ENCODE results near the gene RNU6-9.

RNU6-9 gene

DNA sequence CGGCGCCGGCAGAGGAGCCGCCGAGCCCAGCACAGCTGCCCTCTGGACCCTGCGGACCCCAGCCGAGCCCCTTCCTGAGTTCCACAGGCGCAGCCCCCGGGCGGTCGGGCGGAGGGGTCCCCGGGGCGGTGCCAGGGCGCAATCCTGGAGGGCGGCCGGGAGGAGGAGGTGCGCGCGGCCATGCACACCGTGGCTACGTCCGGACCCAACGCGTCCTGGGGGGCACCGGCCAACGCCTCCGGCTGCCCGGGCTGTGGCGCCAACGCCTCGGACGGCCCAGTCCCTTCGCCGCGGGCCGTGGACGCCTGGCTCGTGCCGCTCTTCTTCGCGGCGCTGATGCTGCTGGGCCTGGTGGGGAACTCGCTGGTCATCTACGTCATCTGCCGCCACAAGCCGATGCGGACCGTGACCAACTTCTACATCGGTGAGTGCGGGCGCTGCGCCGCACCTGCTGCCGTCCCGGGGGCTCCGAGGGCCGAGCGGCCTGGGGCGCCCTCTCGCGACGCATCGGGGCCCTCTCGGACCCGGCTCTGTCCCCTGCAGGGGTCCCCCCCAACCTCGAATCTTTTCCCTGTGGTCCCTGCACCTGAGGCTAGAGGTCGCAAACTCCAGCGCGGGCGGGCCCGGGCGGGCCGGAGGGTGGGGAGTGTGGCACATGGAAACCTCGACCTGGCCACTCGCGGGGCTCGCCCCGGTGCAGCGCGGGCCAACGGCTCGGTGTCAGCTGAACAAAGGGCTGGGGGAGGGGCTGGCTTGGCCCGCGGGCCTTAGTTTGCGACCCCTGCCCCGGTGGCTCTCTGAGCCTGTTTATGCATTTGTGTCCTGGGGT, 24.3 kb downstream of the RNU6-9 start, which contains the start of gene KISS1R:
Gene KISS1R, plus strand, starts transcription at position 11 of the 829 bp plus-strand sequence. Its CDS starts 170 bp downstream, at position 181.
- DNase-seq (ENCODE audit: low read depth in 2 of 3, low spot score in 2 of 3): no peak

DNA sequence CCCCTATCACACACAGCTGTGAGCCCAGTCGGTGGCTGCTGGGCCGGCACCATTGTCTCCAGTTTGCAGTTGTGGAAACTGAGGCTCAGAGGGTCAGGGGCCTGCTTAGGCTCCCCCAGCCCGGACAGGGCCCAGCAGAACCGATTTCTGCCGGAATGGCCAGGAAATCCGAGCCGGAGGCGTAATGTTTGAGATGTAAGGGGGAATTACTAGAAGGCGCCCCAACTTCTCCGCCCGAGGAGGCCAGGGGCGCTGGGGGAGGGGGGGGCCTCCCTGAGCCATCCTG, 24.8 kb downstream of the RNU6-9 start:
- DNase-seq (ENCODE audit: low read depth in 2 of 3, low spot score in 2 of 3): no peak

DNA sequence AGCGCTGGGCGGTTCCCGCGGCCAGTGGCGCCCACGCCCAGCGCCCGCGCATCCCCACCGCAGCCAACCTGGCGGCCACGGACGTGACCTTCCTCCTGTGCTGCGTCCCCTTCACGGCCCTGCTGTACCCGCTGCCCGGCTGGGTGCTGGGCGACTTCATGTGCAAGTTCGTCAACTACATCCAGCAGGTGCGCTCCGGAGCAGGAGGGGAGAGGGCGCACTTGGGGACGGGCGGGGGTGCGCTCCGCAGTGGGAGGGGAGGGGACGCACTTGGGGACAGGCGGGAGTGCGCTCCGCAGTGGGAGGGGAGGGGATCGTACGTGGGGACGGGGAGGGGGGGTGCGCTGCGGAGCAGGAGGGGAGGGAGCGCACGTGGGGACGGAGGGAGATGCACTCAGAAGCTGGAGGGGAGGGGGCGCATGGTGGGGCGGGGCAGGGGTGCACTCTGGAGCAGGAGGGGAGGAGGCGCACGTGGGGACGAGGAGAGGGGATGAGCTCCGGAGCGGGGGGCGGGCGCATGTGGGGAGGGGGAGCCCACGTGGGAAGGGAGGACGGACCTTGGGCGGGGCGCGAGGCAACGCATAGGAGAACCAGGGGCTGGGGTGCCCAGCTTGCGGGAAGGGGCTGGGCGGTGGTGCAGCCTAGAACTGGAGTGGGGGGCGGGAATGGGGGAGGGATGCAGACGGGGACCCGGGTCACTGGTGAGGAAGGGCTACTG, 25.4 kb downstream of the RNU6-9 start:
- DNase-seq (ENCODE audit: low read depth in 2 of 3, low spot score in 2 of 3): no peak

DNA sequence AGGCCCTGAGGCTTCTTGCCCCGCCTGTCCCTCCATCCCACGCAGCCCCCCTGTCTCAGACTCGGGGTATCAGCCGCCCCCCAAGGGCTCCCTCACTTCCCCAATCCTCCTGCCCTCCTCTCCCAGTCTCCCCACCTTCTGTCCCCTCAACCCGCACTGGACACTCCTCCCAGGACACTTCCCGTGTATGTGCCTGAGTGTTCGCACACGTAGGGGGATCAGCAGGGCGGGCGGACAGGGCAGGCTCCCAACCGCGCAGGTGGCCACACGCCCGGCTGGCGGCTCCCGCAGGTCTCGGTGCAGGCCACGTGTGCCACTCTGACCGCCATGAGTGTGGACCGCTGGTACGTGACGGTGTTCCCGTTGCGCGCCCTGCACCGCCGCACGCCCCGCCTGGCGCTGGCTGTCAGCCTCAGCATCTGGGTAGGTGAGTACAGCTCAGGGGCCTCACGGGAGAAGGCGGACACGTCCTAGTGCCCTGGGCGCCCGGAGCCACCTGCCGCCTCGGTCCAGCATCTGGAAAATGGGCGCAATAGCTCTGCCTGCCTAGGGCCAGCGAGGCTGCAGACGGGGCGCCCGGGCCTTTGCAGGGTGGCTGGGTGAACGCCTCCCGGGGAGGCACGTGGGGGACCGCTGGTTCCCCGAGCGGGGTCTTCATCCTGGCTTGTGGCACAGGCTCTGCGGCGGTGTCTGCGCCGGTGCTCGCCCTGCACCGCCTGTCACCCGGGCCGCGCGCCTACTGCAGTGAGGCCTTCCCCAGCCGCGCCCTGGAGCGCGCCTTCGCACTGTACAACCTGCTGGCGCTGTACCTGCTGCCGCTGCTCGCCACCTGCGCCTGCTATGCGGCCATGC, 26.1 kb downstream of the RNU6-9 start:
- no peak for DNase-seq (ENCODE audit: low read depth in 2 of 3, low spot score in 2 of 3)

DNA sequence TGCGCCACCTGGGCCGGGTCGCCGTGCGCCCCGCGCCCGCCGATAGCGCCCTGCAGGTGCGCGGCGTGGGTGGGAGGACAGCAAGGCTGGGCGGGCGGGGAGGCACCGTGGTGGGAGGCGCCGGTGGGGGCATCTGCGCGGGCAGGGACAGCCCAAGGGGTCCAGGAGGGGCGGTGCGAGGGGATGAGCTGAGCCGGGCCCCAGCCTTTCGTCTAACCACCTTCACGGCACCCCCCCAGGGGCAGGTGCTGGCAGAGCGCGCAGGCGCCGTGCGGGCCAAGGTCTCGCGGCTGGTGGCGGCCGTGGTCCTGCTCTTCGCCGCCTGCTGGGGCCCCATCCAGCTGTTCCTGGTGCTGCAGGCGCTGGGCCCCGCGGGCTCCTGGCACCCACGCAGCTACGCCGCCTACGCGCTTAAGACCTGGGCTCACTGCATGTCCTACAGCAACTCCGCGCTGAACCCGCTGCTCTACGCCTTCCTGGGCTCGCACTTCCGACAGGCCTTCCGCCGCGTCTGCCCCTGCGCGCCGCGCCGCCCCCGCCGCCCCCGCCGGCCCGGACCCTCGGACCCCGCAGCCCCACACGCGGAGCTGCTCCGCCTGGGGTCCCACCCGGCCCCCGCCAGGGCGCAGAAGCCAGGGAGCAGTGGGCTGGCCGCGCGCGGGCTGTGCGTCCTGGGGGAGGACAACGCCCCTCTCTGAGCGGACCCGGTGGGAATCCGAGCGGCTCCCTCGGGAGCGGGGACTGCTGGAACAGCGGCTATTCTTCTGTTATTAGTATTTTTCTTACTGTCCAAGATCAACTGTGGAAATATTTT, 27.0 kb downstream of the RNU6-9 start:
- no peak for DNase-seq (ENCODE audit: low read depth in 2 of 3, low spot score in 2 of 3)

DNA sequence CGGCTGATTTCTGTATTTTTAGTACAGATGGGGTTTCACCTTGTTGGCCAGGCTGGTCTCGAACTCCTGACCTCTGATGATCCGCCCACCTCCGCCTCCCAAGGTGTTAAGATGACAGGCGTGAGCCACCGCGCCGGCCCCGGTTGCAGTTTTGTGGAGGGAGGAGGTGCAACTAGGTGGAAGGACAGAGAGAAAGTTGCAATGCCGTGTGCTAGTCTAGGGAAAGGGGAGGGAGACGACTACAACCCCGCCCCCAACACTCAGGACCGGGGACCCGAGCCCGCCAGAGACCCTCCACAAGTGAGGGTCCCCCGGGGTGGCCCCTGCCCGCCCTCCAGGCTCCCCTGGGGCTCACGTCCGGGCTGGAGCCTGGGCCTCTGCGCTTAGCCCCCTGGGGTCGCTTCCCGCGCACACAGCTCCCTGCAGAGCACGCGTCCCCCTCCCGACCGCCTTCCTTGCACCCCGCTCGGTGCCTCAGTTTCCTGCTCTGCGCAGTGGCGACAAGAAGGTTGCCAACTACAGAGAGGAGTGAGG, 31.3 kb downstream of the RNU6-9 start:
- DNase-seq (ENCODE audit: low read depth in 2 of 3, low spot score in 2 of 3): no peak

DNA sequence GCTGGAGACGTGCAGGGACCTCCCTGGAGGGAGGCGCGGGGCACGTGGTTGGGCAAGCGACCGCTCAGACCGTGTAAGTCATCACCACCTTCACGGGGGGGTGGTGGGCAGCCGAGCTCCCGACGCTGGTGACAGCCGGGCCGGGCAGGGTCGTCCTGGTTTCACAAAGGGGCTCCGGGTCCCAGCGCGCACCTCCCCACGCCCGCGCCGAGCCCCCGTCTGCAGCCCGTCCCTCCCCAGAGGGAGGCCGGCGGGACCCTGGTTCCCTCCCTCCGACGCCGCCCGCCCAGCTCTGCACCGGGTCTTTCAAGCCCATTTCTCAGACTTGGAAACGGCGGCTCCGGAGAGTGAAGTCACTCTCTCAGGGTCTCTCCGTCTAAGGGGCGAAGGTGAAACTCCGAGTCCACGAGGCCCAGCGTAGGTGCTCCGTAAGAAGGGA, 31.8 kb downstream of the RNU6-9 start:
- no peak for DNase-seq (ENCODE audit: low read depth in 2 of 3, low spot score in 2 of 3)

DNA sequence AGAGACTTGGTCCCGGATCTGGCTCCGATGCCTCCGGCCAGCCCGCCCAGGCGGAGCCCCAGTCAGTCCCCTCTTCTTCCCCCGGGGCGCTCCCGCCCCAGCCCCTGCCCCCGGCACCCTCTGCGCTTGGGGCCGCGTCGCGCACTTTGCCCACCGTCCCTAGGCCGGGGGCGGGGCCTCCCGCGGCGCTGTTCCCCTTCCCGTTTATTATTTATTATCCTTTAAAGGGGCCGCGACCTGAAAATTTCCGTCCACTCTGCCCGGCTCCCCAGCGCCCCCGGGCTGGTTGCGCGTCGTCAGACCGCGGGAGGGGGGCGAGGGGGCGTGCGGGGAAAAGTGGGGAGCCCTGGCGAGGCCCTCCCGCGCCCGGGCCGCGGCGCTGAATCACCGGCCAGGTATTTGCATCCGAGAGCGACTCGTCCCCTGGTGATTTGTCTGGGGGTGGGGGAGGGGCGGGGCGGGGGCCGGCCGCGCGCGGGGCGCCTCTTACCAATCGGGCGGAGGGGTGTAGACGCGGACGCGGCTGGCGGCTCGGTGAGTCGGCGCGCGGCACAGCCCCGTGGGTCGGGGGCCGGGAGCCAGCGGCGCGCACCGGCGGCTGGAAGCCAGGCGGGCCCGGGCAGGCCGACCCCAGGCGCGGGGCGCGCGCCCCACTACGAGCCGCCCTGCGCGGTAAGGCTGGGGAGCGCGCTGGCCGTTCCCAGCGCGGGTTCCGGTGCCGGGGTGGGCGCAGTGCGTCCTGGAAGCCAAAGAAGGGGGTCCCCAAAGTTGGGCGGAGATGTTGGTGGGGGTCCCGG, 32.4 kb downstream of the RNU6-9 start, which contains the start of gene ARID3A:
Gene ARID3A, plus strand, starts transcription at position 510 of the 797 bp plus-strand sequence. CDS start 3,494 bp downstream, outside the sequence.
- peak in 1 of 3 experiments; percentile 71 for DNase-seq (ENCODE audit: low read depth in 2 of 3, low spot score in 2 of 3)

DNA sequence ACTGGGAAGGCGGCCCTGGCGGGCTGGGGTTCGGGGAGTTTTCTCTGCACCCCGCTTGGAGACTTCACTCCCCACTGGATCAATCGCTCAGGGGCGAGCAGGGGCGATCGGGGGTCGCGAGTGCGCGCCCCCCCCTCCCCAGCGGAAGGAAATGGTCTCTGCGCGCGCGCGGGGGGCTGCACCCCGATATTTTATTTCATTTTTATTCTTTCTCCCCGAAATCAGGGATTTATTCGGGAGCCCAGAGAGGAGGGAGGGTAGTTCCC, 33.0 kb downstream of the RNU6-9 start:
- DNase-seq (ENCODE audit: low read depth in 2 of 3, low spot score in 2 of 3): no peak

DNA sequence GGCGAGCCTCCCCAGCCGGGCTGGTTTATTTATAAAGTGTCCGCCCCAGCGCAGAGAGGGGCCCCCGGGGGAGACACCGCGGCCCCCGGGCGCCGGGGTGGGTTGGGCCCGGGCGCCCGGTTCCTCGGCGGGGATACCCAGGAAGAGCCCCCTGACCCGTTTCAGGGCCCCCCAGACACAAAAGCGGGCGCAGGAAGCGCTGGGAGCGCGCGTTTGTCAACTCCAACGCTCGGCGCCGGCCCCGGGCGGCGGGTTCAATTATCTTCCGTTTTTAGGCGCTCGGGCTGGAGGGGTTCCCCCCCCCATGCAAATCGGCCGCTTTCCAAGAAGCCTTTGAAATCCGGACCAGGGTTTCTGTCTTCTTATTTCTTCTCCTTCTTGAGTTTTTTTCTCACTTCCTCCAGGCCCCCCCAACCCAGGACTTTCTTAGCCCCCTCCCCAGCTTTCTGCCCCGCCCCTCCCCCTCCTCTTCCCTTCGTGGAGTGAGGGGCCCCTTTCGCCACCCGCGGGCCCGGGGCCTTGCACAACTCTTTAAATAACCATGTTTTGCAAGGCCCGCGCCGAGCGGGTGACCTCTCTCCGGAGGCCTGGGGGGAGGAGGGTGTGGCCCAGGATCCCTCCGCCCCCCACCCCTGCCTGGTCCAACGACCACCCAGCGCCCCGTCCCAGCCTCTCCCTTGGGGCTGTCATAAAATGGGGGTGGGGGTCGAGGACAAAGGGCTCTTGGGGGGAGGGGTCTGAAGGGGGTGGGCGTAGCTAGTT, 33.5 kb downstream of the RNU6-9 start:
- no peak for DNase-seq (ENCODE audit: low read depth in 2 of 3, low spot score in 2 of 3)

DNA sequence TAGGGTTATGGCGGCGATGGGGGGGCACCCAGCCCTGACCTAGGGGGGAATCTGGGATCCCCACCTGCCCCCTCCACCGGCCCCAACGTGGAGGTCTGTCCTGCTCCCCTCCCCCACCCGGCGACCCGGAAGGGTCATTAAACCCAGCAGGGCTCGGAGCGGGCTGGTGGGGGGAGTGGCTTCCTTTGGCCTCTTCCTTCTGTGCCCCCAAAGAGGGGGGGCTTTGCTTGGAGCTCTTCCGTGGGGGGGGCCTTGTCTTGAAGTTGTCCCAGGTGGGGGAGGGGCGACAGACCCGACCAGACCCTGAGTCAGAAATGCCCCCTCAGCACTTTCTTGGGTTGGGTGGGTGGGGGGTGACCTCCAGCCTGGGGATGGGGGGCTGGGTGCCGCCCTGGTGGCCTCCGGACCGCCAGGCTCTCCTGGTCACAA, 34.1 kb downstream of the RNU6-9 start:
- DNase-seq (ENCODE audit: low read depth in 2 of 3, low spot score in 2 of 3): no peak

DNA sequence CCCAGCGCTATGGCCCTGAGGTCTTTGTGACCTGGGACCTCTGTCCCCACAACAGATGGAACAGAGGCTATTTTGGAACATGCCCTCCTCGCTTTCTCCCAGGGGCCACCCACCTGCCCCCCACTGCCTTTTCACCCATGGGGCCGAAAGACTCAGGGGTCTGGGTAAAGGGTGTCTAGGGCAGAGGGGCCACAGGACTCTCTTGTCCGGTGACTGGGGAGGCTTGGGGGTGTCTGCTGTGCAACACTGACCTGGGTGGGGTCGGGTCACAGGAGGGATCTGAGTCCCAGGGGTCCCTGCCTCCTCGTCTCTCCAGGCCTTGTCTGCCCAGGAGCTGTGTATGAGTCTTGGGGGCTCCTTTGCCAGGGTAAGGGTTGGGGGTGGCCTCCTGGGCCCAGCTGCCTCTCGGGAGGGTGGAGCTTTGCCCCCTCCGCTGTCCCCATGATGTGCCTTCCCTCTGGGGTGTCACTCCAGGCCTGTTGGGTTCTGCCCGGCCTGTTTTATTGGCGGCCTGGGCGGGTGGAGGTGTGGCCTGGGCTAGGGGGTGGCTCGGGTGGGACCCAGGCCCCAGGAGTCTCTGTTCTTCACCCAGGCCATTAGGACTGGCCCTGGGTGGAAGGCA, 34.6 kb downstream of the RNU6-9 start:
- DNase-seq (ENCODE audit: low read depth in 2 of 3, low spot score in 2 of 3): no peak

DNA sequence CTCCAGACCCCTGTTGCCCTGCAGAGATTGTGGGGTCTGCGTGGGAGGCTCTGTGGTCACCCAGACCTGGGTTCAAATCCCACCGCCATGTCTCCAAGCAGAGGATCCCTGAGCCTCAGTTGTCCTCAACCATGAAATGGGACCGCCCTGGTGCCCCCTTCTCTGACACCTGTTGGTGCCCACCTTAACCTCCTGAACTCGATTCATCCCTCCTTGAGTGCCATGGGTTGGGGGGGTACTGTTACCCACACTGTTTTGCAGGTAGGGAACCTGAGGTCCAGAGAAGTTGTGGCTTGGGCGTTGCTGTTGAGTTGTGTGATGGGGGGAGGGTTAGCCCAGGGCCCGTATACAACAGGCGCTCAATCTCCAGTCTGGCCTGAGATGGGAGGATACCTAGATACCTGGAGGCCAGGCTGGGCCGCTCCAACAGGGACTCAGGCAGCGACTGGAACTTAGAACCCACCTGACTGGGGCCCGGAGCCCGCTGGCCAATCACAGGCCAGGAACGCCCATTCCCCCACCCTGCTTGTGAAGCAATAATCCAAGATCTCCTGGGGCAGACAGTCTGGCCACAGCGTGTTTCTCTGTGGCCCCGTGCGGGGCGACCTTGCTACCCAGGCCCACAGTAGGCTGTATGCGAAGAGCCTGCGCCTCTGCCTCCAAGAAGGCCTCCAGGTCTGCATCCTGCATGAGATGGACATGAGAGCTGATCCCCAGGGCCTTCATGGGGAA, 35.4 kb downstream of the RNU6-9 start:
- DNase-seq (ENCODE audit: low read depth in 2 of 3, low spot score in 2 of 3): no peak

DNA sequence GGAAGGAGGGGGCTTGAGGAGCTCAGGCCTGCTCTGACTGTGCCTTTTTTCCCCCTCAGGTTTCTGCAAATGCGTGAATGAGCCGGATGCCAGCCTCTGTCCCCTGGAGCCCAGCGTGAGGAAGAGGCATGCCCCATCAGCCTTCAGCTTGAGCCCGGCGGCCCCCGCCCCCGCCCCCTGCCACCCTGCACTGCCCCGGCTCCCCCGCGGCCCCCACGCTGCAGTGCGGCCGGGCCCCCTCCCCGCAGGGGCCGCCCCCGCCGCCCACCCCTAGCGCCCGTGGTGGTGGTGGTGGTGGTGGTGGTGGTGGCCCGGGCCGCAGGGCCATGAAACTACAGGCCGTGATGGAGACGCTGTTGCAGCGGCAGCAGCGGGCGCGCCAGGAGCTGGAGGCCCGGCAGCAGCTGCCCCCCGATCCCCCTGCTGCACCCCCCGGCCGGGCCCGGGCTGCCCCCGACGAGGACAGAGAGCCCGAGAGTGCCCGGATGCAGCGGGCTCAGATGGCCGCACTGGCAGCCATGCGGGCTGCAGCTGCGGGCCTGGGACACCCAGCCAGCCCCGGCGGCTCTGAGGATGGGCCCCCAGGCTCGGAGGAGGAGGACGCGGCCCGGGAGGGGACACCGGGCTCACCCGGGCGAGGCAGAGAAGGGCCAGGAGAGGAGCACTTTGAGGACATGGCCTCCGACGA, 36.1 kb downstream of the RNU6-9 start:
- DNase-seq (ENCODE audit: low read depth in 2 of 3, low spot score in 2 of 3): no peak

DNA sequence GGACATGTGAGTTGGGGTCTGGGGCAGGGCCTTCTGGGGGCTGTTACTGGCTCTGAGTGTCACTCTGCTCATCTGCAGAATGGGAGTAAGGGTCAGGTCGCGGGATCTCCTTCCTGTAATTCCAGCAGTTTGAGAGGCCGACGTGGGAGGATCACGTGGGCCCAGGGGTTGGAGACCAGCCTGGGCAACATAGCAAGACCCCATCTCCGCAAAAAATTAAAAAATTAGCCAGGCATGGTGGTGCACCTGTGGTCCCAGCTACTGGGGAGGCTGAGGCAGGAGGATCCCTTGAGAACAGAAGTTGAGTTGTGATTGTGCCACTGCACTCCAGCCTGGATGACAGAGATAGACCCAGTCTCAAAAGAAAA, 36.6 kb downstream of the RNU6-9 start:
- no peak for DNase-seq (ENCODE audit: low read depth in 2 of 3, low spot score in 2 of 3)

DNA sequence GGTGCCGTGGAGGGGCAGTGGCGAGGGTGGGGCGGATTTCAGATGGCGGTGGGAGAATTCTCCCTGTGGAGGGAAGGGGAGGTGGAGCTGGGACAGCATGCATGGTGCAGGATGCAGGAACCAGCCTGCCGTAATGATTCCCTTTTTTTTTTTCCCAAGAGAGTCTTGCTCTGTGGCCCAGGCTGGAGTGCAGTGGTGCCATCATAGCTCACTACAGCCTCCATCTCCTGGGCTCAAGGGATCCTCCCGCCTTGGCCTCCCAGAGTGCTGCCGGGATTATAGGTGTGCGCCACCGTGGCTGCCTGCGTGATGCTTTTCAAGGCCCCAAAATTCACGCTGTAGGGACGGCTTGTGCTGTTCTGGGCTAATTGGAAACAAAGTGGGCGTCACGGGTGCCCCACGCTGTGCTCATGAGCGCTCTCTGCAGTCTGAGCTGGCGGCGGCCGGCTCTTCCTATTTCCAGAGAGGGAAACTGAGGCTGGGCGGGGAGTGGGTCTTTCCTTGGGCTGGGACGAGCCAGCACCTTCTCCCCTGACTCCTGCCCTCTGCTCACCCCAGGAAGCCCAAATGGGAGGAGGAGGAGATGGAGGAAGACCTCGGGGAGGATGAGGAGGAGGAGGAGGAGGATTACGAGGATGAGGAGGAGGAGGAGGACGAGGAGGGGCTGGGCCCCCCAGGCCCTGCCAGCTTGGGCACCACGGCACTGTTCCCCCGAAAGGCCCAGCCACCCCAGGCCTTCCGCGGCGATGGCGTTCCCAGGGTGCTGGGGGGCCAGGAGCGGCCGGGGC, 38.8 kb downstream of the RNU6-9 start:
- no peak for DNase-seq (ENCODE audit: low read depth in 2 of 3, low spot score in 2 of 3)

All from activated CD8-positive, alpha-beta memory T cell treated with anti-CD3 and anti-CD28 coated beads for 48 hours (primary cell).